Panc1 (cell line): Measurements from ENCODE around the gene TOPORS.

Source experiments
- POLR2AphosphoS5 ChIP-seq: IDR thresholded peaks from 2 replicates; pipeline ENCODE4 v1.6.1; 2012; ENCODE audit warnings: mild to moderate bottlenecking, low read depth, low read length, moderate library complexity
- TF ChIP-seq, protein P1 (sequence below): fragments of 450-650 bp; IDR thresholded peaks from 2 replicates; pipeline ENCODE4 v1.5.1; 2017; ENCODE audit warnings: mild to moderate bottlenecking

DNA sequence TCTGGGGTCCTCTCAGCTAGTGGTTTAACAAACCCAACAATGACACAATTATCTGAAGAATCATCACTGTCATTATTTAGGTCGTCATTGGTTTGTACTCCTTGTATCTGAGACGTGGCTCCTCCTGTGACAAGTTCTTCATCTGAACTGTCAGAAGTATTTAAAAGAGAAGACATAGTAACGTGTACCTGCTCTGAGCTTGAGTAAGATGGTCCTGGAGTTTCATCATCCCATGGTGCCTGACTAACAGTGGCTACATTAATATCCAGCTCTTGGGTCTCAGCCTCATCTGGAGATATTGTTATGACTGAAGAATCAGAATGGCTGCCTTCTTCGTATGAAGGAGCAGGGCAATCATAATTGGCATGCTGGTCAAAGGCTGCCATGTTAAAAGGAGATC, 9.3 kb downstream of the TOPORS start:
- TF ChIP-seq, protein P1, sequence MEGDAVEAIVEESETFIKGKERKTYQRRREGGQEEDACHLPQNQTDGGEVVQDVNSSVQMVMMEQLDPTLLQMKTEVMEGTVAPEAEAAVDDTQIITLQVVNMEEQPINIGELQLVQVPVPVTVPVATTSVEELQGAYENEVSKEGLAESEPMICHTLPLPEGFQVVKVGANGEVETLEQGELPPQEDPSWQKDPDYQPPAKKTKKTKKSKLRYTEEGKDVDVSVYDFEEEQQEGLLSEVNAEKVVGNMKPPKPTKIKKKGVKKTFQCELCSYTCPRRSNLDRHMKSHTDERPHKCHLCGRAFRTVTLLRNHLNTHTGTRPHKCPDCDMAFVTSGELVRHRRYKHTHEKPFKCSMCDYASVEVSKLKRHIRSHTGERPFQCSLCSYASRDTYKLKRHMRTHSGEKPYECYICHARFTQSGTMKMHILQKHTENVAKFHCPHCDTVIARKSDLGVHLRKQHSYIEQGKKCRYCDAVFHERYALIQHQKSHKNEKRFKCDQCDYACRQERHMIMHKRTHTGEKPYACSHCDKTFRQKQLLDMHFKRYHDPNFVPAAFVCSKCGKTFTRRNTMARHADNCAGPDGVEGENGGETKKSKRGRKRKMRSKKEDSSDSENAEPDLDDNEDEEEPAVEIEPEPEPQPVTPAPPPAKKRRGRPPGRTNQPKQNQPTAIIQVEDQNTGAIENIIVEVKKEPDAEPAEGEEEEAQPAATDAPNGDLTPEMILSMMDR = no peak
- no peak for TF ChIP-seq POLR2AphosphoS5
